Esophagus muscularis mucosa (tissue), 4 donors: ENCODE measurements around the gene RUFY1.

Experiments used
- CTCF ChIP-seq, 3 experiments: fragments of 200-600 bp in 2 of 3; fragments of 450-650 bp in 1 of 3; sonication (generic) in 2 of 3; IDR thresholded peaks; one replicate each; pipeline ENCODE4 v1.5.1; 2017 to 2019; ENCODE audit warnings: antibody characterized with exemption in 3 of 3, mild to moderate bottlenecking in 2 of 3, moderate library complexity in 1 of 3
- EP300 ChIP-seq: sonication (generic); formaldehyde crosslinking; IDR thresholded peaks from one replicate; pipeline ENCODE4 v1.6.1; 2017; ENCODE audit warnings: antibody characterized with exemption
- POLR2A ChIP-seq: fragments of 450-650 bp; IDR thresholded peaks from one replicate; pipeline ENCODE4 v1.6.1; 2017; ENCODE audit warnings: antibody characterized with exemption, moderate library complexity, mild to moderate bottlenecking, low read depth
- POLR2AphosphoS5 ChIP-seq, 2 donors: sonication (generic); formaldehyde crosslinking; IDR thresholded peaks; one replicate each; pipeline ENCODE4 v1.6.1; 2017; ENCODE audit warnings: antibody characterized with exemption in 2 of 2

GRCh38 chr5:179607160-179607931, 57.0 kb downstream of the RUFY1 start:
- TF ChIP-seq POLR2AphosphoS5 (IDR thresholded peaks at IDR 0.05): no peak
- TF ChIP-seq CTCF (IDR thresholded peaks at IDR 0.05): no peak
- no peak for TF ChIP-seq POLR2A
- TF ChIP-seq EP300: no peak
